ENCODE data around the gene ADRM1. TPM values are rescaled to one million over a fixed set of nuclear protein-coding genes. Genes with fewer than 3 reads are reported as not detected.
A peak's percentile ranks its signal among the peaks of the same experiment; 100 is the strongest.

ADRM1 gene
- total RNA-seq, 2 experiments from 2014 or later, result 110 to 115 TPM

GRCh38 chr20:62303340-62304226 is 786 bp downstream of the ADRM1 start:
- H3K9me3 Mint-ChIP-seq, result no peaks in the 10 kb centered on the region
- peak overlapping the region; percentile 96 for H3K4me3 Mint-ChIP-seq
- ChIA-PET POLR2A (interaction anchor here (0.5 to 1.4 kb wide), 4 partner anchors 11 to 85 kb away, joined by 3 to 4 read pairs (median 3); no protein-coding TSS in a partner anchor), CTCF (interaction anchor here (3.8 kb wide), 1 partner anchor 79 kb away, joined by 18 read pairs; no protein-coding TSS in a partner anchor)
- peaks cover 24% of the 10 kb centered on the region for H3K4me1 Mint-ChIP-seq (ENCODE audit: low read depth)
- H3K27ac Mint-ChIP-seq, result peak overlapping the region; percentile 84
- no peak for TF ChIP-seq CTCF (IDR thresholded peaks at IDR 0.05)
- no peaks in the 10 kb centered on the region for H3K27me3 Mint-ChIP-seq
- peaks cover 34% of the 10 kb centered on the region for H3K36me3 Mint-ChIP-seq (ENCODE audit: low read depth)
- DNase-seq (peak; percentile 30), ATAC-seq (no peak)
- intact Hi-C loops (cut with micrococcal nuclease), result no loop called here

GRCh38 chr20:62304331-62305148 is 1.7 kb downstream of the ADRM1 start:
- Mint-ChIP-seq H3K4me3 (peak overlapping the region; percentile 96), H3K9me3 (no peaks in the 10 kb centered on the region), H3K4me1 (ENCODE audit: low read depth) (peaks cover 24% of the 10 kb centered on the region), H3K36me3 (ENCODE audit: low read depth) (peaks cover 38% of the 10 kb centered on the region), H3K27me3 (no peaks in the 10 kb centered on the region), H3K27ac (peak overlapping the region; percentile 84)
- ATAC-seq (no peak), DNase-seq (no peak)
- POLR2A ChIA-PET, result interaction anchor here (1.2 kb wide), 1 partner anchor 10 kb away, joined by 3 read pairs; no protein-coding TSS in a partner anchor
- intact Hi-C loops (cut with micrococcal nuclease), result no loop called here
- no peak for TF ChIP-seq CTCF (IDR thresholded peaks at IDR 0.05)
- CTCF ChIA-PET, result interaction anchor here (3.8 kb wide), 1 partner anchor 78 kb away, joined by 18 read pairs; no protein-coding TSS in a partner anchor

GRCh38 chr20:62305149-62305764 is 2.5 kb downstream of the ADRM1 start:
- ChIA-PET POLR2A (no interaction called here), CTCF (interaction anchor here (3.8 kb wide), 1 partner anchor 77 kb away, joined by 18 read pairs; no protein-coding TSS in a partner anchor)
- no peak for ATAC-seq
- TF ChIP-seq CTCF (IDR thresholded peaks at IDR 0.05), result no peak
- Mint-ChIP-seq H3K27ac (peak overlapping the region; percentile 30), H3K27me3 (no peaks in the 10 kb centered on the region), H3K4me3 (peak overlapping the region; percentile 96), H3K36me3 (ENCODE audit: low read depth) (peaks cover 38% of the 10 kb centered on the region), H3K9me3 (no peaks in the 10 kb centered on the region), H3K4me1 (ENCODE audit: low read depth) (peaks cover 24% of the 10 kb centered on the region)
- intact Hi-C loops (cut with micrococcal nuclease), result no loop called here
- DNase-seq, result no peak

- peaks cover 38% of the 10 kb centered on the region for H3K36me3 Mint-ChIP-seq (ENCODE audit: low read depth)
- H3K4me3 Mint-ChIP-seq, result peak overlapping the region; percentile 96
- intact Hi-C loops (cut with micrococcal nuclease), result no loop called here
- POLR2A ChIA-PET, result interaction anchor here (1.1 to 1.4 kb wide), 3 partner anchors 9 to 85 kb away, joined by 3 to 4 read pairs (median 3); no protein-coding TSS in a partner anchor
- H3K27ac Mint-ChIP-seq, result no peak overlapping the region
- ATAC-seq (no peak), DNase-seq (no peak)
- H3K4me1 Mint-ChIP-seq (ENCODE audit: low read depth), result peaks cover 24% of the 10 kb centered on the region
- no peak for TF ChIP-seq CTCF (IDR thresholded peaks at IDR 0.05)
- no peaks in the 10 kb centered on the region for H3K9me3 Mint-ChIP-seq
- CTCF ChIA-PET, result interaction anchor here (1.0 kb wide), 1 partner anchor 77 kb away, joined by 4 read pairs; no protein-coding TSS in a partner anchor
- H3K27me3 Mint-ChIP-seq, result no peaks in the 10 kb centered on the region
Observed at GRCh38 chr20:62305765-62306413, 3.1 kb downstream of the ADRM1 start.
